AML-193 (cell line): ENCODE data around the gene FCRL2.
"Not testable (repeated sequence)": the region's sequence is repeated elsewhere in the genome, so short reads cannot be mapped to it uniquely, and the experiment has no call there.

Source experiments
- DNase-seq, 2 experiments: peaks; one replicate each; lab custom pipeline; 2025; lab: John Stamatoyannopoulos, UW

FCRL2 gene

DNA sequence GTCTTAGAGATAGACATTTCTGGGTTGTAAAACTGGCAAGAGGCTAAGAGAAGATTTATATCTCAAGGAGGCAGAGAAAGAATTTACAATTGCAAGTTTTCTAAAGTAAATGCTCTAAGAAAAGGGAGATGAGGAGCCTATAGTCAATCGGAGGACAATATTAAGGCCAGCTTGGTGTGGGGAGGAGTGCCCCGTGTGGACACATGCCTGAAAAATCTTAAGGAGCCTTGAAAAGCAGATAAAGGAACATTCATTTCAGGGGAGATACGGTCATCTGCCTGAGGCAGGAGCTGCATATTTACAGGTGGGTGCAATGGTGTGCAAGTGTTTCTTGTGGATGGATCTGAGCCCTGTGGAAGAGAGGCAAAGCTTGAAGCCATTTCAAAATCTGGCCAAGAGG, 25.6 kb downstream of the FCRL2 start:
- DNase-seq, result no peak

DNA sequence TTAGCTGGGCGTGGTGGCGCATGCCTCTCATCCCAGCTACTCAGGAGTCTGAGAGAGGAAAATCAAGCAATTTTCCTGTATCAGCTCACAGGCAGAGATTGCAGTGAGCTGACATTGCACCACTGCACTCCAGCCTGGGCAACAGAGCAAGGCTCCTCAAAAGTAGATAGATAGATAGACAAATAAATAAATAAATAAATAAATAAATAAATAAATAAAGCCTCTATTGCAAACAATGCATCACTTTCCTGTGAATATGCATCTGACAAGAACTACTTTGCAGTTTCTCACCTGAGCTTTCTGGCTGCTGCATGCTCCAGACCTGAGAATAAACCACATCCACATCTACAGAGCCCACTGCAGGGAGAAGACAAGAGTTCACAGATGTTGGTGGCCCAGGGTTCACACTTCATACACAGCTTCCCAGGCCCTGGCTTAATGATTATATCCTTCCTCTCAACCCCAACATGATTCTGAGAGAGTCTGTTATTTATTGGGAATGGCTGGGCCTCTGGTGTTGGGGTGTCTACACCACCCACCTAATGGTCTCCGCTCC, 28.6 kb downstream of the FCRL2 start:
- no peak for DNase-seq

DNA sequence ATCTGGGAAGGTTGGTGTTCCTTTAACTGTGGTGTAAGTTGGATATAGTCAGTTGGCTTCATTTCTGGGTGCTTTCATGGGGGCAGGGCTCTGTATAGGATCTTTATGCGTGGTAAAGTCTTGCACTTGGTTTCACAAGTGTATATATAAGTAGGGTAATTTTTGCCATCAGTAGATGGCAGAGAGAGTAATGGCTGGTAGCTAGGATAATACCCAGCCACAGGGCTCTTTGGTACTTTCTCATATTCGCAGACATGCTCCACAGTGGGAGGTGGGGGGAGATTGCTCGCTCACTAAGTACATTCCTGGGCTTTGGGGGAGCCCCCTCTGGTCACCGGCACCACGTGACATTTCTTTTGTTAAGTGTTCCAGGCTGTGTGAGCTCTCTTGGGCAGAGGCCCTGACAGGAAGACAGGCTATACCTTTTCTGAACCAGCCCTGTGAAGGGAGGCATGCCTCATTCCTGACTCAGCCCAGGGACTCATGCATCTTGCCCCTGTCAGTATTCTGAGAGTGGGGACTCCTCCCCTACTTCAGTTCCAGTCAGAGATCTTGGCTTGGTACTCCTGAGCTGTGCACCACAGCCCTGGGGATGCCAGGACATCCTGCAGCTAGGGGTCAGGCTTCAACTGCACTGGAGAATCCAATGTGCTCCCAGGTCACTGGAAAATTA, 37.6 kb downstream of the FCRL2 start:
- no peak for DNase-seq

DNA sequence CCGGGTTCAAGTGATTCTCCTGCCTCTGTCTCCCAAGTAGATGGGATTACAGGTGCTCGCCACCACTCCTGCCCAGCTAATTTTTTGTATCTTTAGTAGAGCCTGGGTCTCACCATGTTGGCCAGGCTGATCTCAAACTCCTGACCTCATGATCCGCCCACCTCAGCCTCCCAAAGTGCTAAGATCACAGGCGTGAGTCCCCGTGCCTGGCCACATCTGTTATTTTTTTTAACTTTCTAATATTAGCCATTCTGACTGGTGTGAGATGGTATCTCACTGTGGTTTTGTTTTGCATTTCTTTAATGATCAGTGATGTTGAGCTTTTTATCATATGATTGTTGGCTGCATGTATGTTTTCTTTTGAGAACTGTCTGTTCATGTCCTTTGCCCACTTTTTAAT, 40.9 kb downstream of the FCRL2 start:
- DNase-seq, result not testable (repeated sequence)

DNA sequence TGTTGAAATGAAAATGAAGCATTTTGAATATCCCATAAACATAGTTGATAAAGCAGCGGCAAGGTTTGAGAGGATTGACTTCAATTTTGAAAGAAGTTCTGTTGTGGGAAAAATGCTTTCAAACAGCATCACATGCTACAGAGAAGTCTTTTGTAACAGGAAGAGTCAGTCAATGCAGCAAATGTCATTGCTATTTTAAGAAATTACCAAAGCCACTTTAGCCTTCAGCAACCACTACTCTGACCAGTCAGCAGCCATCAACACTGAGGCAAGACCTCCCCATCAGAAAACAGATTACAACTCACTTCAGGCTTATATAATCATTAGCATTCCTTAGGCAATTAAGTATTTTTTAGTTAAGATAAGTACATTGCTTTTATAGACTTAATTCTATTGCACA, 42.6 kb downstream of the FCRL2 start:
- DNase-seq, result peak; percentile 67 to 68

DNA sequence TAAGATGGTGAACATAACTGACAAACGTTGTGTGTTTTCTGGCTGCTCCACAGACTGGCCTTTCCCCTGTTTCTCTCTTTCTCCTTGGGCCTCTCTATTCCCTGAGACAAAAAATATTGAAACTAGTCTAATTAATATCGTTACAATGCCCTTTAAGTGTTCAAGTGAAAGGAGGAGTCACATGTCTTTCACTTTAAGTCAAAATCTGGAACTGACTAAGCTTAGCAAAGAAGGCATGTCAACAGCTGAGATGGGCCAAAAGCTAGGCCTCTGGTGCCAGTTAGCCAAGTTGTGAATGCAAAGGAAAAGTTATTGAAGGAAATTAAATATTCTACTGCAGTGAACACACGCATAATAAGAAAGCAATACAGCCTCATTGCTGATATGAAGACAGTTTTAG, 44.2 kb downstream of the FCRL2 start:
- no peak for DNase-seq

DNA sequence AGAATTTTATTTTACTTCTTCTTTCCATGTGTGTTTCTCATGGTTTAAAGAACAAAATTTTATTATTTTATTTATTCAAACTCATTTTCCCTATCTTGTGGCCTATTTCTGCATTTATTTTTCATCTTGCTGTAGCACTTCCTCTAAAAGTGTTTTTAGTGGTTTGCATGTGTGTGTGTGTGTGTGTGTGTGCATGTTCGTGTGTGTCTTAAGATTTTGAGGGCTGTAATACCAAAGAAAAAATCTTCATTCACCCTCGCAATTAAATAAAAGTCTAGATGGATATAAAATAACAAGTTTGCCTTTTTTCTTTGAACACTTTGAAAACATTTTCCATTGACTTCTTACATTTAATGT, 51.7 kb downstream of the FCRL2 start:
- DNase-seq, result peak; percentile 6 to 25

DNA sequence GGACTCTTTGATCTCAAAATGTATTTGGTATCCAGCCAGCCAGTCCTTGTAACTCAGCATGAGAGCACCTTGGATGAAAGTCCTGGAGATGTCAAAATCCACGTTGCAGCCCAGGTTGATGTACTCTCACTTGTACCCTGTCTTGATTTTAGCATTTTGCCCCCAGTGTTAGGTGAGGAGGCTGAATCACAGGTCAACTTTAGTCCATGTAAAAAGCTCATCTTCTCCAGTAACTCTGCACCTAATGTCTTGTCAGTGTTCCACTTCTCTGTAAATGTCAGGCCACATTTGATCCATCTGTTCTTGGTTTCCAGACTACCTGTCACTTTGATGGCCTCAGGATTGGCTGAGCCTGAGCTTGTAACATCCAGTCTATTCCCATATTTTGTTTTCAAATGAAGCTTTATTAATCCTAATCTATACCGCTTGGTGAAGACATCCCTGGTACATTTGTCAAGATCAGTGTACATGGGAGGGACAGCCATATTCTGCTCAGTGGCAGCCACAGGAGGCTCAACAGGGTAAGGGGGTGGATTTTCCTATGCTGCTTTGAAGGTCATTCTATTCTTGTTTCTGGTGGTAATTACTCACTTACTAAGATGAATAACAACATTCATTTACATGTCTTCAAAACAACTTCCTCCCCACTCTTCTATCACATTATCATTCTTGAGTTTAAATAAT, 52.3 kb downstream of the FCRL2 start:
- no peak for DNase-seq

DNA sequence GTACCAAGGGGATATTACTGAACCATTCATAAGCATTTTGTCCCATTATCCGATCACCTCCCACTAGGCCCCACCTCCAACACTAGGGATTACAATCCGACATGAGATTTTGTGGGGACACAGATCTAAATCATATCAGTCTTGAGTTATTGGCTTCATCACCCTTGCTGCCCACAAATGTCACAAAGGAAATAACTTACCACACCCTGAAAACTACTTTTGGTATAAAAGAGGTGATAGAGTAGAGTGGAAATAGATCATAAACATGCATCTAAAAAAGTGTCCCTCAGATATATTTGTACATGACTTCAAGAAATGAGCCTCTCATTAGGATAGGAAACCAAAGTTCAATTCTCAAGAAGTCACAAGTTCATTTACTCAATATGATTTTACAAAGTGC, 53.8 kb downstream of the FCRL2 start:
- no peak for DNase-seq

DNA sequence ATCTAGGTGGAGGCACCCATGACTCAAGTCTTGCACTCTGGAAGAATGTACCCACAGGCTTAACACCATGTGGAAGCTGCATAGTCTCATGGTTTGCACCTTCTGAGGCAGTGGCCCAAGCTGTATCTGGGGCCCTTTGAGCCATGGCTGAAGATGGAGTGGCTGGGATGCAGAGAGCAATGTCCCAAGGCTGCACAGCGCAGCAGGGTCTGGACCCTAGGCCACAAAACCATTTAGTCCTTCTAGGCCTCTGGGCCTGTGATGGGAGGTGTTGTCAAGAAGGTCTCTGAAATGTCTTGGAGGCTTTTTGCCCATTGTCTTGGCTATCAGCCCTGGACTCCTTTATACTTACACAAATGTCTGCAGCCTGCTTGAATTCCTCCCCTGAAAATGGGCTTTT, 54.9 kb downstream of the FCRL2 start:
- DNase-seq, result no peak

DNA sequence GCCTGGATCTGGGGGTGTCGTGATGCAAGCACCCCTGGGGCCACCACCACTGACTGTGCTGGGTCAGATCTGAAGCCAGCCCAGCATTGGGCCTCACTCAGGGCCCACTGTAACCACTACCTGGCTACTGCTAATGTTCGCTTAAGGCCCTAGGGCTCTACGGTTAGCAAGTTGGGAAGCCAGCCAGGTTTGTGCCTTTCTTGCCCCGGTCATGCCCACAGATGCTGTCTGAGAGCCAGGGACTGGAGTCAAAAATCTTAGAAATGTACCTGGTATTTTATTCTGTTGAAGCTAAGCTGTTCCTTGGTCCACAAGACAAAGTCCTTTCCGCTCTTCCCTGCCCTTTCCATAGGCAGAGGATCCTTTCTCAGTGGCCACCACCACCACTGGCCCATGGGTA, 61.2 kb downstream of the FCRL2 start:
- no peak for DNase-seq

DNA sequence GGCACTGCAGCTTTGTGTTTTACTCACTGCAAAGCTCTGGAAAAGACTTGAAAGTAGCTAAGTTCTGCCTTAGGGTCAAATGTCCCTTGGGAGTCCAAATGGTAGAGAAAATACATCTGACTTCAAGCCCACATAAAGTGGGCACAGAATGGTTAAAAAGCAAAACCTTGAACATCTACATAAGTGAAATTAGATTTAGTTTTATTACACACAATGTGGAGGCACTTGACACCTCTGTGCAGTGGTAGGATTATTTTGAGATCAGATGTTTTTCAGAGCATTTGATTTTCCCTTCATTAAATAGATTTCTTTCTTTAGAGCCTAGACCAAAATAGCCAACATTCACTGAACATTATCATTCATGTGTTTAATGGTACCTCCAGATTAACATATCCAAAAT, 65.1 kb downstream of the FCRL2 start:
- no peak for DNase-seq

DNA sequence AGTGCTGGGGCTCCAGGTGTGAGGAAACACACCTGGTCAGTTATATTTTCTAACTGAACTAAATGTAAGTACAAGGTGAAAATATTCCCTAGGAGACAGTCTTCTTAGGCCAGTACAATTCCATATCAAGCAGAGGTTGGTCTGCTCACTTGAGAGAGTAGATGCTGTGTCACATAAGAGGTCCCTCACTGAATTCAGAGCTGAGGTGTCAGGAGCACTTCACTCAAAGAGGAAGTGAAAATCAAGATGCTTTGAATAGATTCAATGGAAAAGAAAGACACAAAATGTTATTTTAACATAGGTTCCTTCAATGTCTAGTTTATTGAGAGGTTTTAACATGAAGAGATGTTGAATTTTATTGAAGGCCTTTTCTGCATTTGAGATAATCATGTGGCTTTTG, 72.1 kb downstream of the FCRL2 start:
- no peak for DNase-seq

DNA sequence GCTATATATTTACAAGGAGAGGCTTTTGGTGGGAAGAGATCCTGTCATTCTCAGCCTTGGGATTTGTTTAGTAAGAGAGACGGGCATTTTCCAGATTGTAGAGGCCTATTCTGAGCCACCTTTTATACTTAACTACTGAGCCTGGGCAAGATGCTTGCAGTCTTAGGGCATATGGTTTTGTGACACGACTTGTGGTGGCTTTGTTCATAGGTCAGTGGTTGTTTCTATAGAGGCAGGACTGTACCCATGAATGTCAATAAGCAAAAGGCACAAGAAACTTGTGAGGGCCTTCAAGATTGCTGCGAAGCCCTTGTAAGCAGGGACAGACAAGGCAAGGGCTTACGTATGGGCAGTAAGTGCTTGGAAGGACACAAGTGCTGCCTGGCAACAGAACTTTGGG, 73.0 kb downstream of the FCRL2 start:
- no peak for DNase-seq

DNA sequence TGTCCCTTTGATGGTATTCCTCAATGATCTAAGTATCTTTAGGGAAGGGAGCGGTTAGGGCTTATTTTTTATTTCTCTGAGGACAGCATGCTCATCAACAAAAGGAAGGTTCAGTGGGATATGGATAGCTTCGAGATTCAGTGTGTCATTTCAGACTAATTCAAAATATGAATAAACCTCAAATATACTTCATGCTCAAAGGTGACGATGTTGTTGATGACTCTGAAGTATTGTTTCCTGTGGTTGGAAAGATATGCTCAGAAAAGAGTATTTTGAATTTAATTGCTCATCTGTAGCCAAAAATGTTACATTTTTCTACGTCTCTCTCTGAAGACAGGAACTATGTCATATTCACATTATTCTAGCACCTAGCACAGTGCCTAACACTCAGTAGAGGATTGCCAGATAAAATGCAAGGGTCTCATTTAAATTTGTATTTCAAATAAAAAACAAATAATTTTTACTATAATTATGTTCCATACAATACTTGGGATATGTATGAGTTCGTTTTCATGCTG, 74.6 kb downstream of the FCRL2 start:
- no peak for DNase-seq

DNA sequence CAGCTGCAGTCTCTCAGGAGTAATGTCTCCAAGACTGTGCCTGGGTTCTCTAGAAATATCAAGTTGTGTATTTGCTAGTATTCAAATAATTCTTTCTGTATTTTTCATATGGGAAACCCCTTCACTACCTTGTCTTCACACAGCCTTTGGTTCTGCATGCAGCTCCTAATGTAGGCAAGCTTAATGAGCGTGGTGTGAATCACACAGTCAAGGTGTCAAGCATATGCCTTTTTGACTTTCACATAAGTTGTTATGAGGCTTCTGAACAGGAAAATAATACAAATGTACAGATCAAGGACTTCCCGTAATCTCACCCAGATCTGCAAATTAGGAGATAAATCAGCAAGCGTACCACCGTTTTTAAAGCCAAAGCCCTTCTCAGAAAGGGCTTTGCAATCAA, 76.2 kb downstream of the FCRL2 start, which contains the start of gene FCRL3:
Gene FCRL3 (minus strand): TSS at position 38 of the 400 bp plus-strand sequence. CDS start 280 bp downstream, outside the sequence.
- no peak for DNase-seq

DNA sequence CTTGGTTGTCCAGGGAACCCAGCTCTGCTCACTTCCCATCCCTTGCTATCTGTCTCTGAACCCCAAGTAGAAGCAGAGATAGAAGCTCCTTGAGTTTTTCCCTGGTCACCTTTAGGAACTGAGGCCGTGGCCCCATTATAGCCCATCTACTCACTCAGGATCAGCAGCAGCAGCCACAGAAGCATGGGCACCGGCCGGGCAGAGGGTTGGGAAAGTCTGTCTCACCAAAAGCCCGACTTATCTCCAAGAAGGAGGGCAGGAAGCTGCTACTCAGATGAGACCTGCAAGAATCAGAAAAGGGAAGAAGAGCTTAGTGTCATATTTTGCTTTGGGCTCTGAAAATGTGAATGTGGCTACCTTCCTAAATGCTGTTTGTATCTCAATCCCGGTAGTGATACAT, 76.6 kb downstream of the FCRL2 start:
- no peak for DNase-seq

DNA sequence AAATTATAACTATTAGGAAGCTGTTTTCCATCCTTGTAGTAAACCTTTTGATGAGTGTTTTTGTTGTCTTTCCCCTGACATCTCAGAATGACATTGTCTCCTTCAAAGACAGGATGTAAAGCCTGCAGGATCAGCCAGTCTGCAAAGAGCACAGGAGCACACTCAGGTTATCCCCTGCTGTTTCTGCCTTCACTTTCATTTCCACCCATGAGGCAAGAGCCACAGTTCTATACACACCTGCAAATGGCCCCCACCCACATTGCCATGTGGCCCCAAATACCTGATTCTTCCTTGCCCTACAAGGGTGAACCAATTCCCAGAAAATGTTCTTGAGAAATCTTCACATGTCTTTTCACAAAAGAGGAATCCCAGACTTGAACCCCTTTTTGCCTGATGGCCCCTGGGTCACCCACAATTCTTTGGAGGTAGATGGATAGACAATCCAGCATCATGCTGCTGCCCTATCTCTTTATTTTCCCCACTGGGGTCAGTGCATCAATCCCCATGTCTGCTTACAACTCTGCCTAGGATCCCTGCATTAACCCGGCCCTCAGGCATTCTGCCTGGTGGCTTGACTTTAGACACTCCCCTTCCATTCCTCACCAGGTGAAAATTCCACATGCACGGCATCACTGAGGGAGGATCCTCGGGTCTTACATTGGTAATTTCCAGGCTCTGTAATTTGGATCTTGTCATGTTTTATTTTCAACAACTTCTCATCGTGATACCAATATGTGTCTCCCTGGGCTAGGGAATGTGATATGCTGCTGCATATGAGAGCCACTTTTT, 79.0 kb downstream of the FCRL2 start:
- no peak for DNase-seq

DNA sequence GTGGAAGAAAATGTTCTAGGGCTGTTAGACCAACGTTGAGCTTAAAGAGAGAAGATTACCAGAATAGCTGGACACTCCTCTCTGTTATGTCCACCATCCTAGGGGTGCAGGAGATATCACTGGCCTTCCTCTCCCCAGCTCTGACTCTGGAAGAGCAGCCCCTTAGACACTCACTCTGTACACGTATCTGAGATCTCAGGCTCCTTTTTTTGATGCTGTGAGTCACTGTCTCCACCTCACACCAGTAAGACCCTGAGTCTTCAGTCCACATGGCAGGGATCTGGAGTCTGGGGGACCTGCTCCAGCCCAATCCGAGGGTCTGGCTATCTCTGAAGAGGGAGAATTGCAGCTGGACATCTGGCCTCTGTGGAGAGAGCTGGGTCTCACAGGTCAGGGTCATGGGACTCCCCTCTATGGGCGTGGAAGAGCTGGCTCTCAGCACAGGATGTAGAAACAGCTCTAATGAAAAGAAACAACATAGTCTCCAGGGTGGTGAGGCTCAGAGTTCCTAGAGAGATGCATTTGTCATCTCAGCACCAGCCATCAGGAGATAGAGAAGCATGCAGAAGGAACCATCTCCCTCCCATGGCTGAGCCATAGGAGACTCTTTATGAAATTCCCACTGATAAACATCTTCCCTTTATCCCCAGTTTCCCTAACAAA, 79.8 kb downstream of the FCRL2 start:
- DNase-seq, result no peak
